K562 (cell line): ENCODE data around the gene CCNY. TPM values are rescaled to one million over a fixed set of nuclear protein-coding genes. Genes with fewer than 3 reads are reported as not detected.

Experiments used
- BHLHE40 ChIP-seq: IDR thresholded peaks from 2 replicates; pipeline ENCODE4 v1.6.1; 2011; ENCODE audit warnings: low read length, improper control_type of control experiment
- JUND ChIP-seq, 2 experiments: IDR thresholded peaks; 2 replicates in 1 of 2; 3 replicates in 1 of 2; pipeline ENCODE4 v1.6.1; 2011; ENCODE audit warnings: borderline replicate concordance in 2 of 2, low read depth in 2 of 2, low read length in 2 of 2, improper control_type of control experiment in 1 of 2, missing biosample characterization in 1 of 2, missing genetic modification characterization in 1 of 2, missing genetic modification reagents in 1 of 2
- RBBP5 ChIP-seq: fragments of 200-600 bp; sonication (generic); IDR thresholded peaks from 2 replicates; pipeline ENCODE4 v1.6.1; 2012; ENCODE audit warnings: borderline replicate concordance, mild to moderate bottlenecking, low read length, control low read depth, inconsistent platforms; ENCODE audit not compliant: insufficient read depth, poor library complexity, severe bottlenecking
- SIX5 ChIP-seq, 2 experiments: IDR thresholded peaks; 2 replicates each; pipeline ENCODE4 v1.6.1; 2011; ENCODE audit warnings: low read length in 2 of 2, borderline replicate concordance in 1 of 2, low read depth in 1 of 2, mild to moderate bottlenecking in 1 of 2, moderate library complexity in 1 of 2; ENCODE audit not compliant: insufficient read depth in 1 of 2
- SRF ChIP-seq, 2 experiments: fragments of 250-450, 450-650 bp in 1 of 2; sonication (Bioruptor Pico) in 1 of 2; sonication (generic) in 1 of 2; formaldehyde crosslinking; IDR thresholded peaks; 2 replicates each; pipeline versions ENCODE4 v1.5.0 to v1.5.1; 2020 to 2022; ENCODE audit warnings: mild to moderate bottlenecking in 1 of 2, missing genetic modification reagents in 1 of 2
- ZFP36 ChIP-seq: fragments of 150-350 bp; IDR thresholded peaks from 2 replicates; pipeline ENCODE4 v1.6.1; 2018; ENCODE audit warnings: low read length, low read depth; ENCODE audit not compliant: partially characterized antibody
- ZNF140 ChIP-seq: fragments of 250-450 bp; sonication (Bioruptor Pico); IDR thresholded peaks from 2 replicates; pipeline ENCODE4 v1.8.0; 2021; ENCODE audit warnings: moderate library complexity, mild to moderate bottlenecking, inconsistent platforms
- ZNF24 ChIP-seq: fragments of 450-650 bp; IDR thresholded peaks from 2 replicates; pipeline ENCODE4 v1.6.1; 2016
- ZNF589 ChIP-seq: fragments of 200-800 bp; sonication (Bioruptor generic); IDR thresholded peaks from 2 replicates; pipeline ENCODE4 v1.6.1; 2016; ENCODE audit warnings: low read depth, missing genetic modification characterization, missing compliant biosample characterization
- ZNF79 ChIP-seq: fragments of 250-450 bp; sonication (Bioruptor Pico); IDR thresholded peaks from 2 replicates; pipeline ENCODE4 v1.4.0; 2020; ENCODE audit warnings: low read depth, mild to moderate bottlenecking, moderate library complexity
- polyA plus RNA-seq, 8 experiments: library from polyadenylated mRNA; depleted of rRNA in 4 of 8; stranded (reverse) in 5 of 8; unstranded in 3 of 8; fragments of >200 nt; fragmentation: Nextera tagmentation in 2 of 8; fragmentation: Illumina TruSeq in 1 of 8; extraction: Ambion mirVana in 2 of 8; extraction: Trizol in 1 of 8; gene quantifications; 2 replicates each; pipeline versions ENCODE4 v1.2.1 to v1.2.3, GENCODE V29; 2011 to 2014; ENCODE audit warnings: inconsistent platforms in 1 of 8, missing spikeins in 1 of 8
- total RNA-seq, 7 experiments: library from RNA; depleted of rRNA in 6 of 7; stranded (reverse); fragments of >200 nt in 6 of 7; fragmentation: Illumina TruSeq in 2 of 7; extraction: Trizol in 2 of 7; gene quantifications; 2 replicates each; pipeline versions ENCODE4 v1.2.1 to v1.2.3, GENCODE V29; 2011 to 2021; ENCODE audit warnings: low replicate concordance in 1 of 7
- TF ChIP-seq, protein P1 (sequence below), 2 experiments: fragments of 450-650 bp in 1 of 2; sonication (generic) in 1 of 2; formaldehyde crosslinking in 1 of 2; IDR thresholded peaks in 1 of 2; conservative IDR thresholded peaks in 1 of 2; 2 replicates each; pipeline versions ENCODE4 v1.6.1 to v1.8.1; 2016 to 2023; ENCODE audit warnings: mild to moderate bottlenecking in 2 of 2, moderate library complexity in 2 of 2, inconsistent platforms in 1 of 2, missing genetic modification reagents in 1 of 2
- TF ChIP-seq, protein P2 (sequence below), 2 experiments: fragments of 450-650 bp; IDR thresholded peaks; 2 replicates each; pipeline ENCODE4 v1.6.1; 2016
- TF ChIP-seq, protein P3 (sequence below), 2 experiments: fragments of 200-800 bp in 1 of 2; sonication (Bioruptor generic) in 1 of 2; sonication (generic) in 1 of 2; formaldehyde crosslinking in 1 of 2; IDR thresholded peaks in 1 of 2; conservative IDR thresholded peaks in 1 of 2; 2 replicates each; pipeline versions ENCODE4 v1.5.0 to v1.6.1; 2016 to 2020; ENCODE audit warnings: missing compliant biosample characterization in 1 of 2, missing genetic modification characterization in 1 of 2, missing genetic modification reagents in 1 of 2
- TF ChIP-seq, protein P4 (sequence below): sonication (generic); IDR thresholded peaks from 2 replicates; pipeline ENCODE4 v1.6.1; 2016
- TF ChIP-seq, protein P5 (sequence below): sonication (generic); formaldehyde crosslinking; IDR thresholded peaks from 2 replicates; pipeline ENCODE4 v1.8.1; 2023; ENCODE audit warnings: missing genetic modification reagents, mild to moderate bottlenecking, borderline replicate concordance

CCNY gene
- total and polyA plus RNA-seq, 9 of the 15 experiments (the other 6 are each of a cell fraction or from before 2014, with no cell fraction given): 8.4 to 109 (median 38.6) TPM

DNA sequence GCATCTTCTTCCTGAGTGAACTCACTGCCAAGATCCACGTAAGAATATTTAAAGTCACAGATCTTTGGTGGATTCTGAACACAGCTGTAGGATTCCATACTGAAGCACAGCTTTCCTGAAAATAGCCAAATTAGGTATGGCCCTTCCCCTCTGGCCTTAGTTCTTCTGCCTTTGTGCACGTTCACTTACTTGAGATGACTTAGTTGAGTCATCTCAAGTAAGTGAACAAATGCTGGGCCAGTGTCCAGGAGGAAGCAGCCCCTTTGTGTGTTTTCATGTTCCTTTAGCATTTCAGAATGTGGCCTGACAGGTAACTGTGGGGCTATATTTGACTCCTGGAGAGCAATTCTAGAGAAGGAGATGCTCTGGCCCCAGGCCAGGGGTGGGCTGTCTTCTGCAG, 51.5 kb downstream of the CCNY start (continued):
- TF ChIP-seq SIX5 (IDR thresholded peaks at IDR 0.05; ENCODE audit: borderline replicate concordance in 1 of 2, insufficient read depth in 1 of 2, low read depth in 1 of 2, low read length in 2 of 2) (no peak), SRF (CRISPR knock-in tag; IDR thresholded peaks at IDR 0.05) (peak; percentile 38 to 92; a peak in 2 of 4 replicates), RBBP5 (no peak), ZNF79 (CRISPR knock-in tag) (no peak), BHLHE40 (peak; percentile 39), ZNF589 (CRISPR knock-in tag) (no peak), ZNF24 (peak; percentile 73; the same call in 1 of the 2 replicates), JUND (IDR thresholded peaks at IDR 0.05; ENCODE audit: borderline replicate concordance, low read depth, low read length) (peak; percentile 13; the same call in 1 of the 2 replicates), JUND (tag; IDR thresholded peaks at IDR 0.05; ENCODE audit: borderline replicate concordance, low read depth, low read length) (no peak), ZFP36 (peak; percentile 19), ZNF140 (CRISPR knock-in tag) (no peak)
- TF ChIP-seq, protein P1, sequence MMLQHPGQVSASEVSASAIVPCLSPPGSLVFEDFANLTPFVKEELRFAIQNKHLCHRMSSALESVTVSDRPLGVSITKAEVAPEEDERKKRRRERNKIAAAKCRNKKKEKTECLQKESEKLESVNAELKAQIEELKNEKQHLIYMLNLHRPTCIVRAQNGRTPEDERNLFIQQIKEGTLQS (IDR thresholded peaks at IDR 0.05): peak; percentile 12; the same call in 1 of the 2 replicates
- TF ChIP-seq, protein P1 (CRISPR knock-in tag; conservative IDR thresholded peaks at IDR 0.05): no peak
- TF ChIP-seq, protein P2, sequence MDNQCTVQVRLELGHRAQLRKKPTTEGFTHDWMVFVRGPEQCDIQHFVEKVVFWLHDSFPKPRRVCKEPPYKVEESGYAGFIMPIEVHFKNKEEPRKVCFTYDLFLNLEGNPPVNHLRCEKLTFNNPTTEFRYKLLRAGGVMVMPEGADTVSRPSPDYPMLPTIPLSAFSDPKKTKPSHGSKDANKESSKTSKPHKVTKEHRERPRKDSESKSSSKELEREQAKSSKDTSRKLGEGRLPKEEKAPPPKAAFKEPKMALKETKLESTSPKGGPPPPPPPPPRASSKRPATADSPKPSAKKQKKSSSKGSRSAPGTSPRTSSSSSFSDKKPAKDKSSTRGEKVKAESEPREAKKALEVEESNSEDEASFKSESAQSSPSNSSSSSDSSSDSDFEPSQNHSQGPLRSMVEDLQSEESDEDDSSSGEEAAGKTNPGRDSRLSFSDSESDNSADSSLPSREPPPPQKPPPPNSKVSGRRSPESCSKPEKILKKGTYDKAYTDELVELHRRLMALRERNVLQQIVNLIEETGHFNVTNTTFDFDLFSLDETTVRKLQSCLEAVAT (IDR thresholded peaks at IDR 0.05): no peak
- TF ChIP-seq, protein P3, sequence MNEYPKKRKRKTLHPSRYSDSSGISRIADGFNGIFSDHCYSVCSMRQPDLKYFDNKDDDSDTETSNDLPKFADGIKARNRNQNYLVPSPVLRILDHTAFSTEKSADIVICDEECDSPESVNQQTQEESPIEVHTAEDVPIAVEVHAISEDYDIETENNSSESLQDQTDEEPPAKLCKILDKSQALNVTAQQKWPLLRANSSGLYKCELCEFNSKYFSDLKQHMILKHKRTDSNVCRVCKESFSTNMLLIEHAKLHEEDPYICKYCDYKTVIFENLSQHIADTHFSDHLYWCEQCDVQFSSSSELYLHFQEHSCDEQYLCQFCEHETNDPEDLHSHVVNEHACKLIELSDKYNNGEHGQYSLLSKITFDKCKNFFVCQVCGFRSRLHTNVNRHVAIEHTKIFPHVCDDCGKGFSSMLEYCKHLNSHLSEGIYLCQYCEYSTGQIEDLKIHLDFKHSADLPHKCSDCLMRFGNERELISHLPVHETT (CRISPR knock-in tag; conservative IDR thresholded peaks at IDR 0.05 in 1 of 2, IDR thresholded peaks at IDR 0.05 in 1 of 2): 0 out of 4 replicates have a peak, but pooled peaks of 1 of the 2 experiments have one; percentile 22
- TF ChIP-seq, protein P4, sequence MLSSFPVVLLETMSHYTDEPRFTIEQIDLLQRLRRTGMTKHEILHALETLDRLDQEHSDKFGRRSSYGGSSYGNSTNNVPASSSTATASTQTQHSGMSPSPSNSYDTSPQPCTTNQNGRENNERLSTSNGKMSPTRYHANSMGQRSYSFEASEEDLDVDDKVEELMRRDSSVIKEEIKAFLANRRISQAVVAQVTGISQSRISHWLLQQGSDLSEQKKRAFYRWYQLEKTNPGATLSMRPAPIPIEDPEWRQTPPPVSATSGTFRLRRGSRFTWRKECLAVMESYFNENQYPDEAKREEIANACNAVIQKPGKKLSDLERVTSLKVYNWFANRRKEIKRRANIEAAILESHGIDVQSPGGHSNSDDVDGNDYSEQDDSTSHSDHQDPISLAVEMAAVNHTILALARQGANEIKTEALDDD: peak; percentile 76
- TF ChIP-seq, protein P5, sequence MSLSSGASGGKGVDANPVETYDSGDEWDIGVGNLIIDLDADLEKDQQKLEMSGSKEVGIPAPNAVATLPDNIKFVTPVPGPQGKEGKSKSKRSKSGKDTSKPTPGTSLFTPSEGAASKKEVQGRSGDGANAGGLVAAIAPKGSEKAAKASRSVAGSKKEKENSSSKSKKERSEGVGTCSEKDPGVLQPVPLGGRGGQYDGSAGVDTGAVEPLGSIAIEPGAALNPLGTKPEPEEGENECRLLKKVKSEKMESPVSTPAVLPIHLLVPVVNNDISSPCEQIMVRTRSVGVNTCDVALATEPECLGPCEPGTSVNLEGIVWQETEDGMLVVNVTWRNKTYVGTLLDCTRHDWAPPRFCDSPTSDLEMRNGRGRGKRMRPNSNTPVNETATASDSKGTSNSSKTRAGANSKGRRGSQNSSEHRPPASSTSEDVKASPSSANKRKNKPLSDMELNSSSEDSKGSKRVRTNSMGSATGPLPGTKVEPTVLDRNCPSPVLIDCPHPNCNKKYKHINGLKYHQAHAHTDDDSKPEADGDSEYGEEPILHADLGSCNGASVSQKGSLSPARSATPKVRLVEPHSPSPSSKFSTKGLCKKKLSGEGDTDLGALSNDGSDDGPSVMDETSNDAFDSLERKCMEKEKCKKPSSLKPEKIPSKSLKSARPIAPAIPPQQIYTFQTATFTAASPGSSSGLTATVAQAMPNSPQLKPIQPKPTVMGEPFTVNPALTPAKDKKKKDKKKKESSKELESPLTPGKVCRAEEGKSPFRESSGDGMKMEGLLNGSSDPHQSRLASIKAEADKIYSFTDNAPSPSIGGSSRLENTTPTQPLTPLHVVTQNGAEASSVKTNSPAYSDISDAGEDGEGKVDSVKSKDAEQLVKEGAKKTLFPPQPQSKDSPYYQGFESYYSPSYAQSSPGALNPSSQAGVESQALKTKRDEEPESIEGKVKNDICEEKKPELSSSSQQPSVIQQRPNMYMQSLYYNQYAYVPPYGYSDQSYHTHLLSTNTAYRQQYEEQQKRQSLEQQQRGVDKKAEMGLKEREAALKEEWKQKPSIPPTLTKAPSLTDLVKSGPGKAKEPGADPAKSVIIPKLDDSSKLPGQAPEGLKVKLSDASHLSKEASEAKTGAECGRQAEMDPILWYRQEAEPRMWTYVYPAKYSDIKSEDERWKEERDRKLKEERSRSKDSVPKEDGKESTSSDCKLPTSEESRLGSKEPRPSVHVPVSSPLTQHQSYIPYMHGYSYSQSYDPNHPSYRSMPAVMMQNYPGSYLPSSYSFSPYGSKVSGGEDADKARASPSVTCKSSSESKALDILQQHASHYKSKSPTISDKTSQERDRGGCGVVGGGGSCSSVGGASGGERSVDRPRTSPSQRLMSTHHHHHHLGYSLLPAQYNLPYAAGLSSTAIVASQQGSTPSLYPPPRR: no peak
